Stimulated activated memory B cell treated with anti-CD40 and anti-IgM and Interleukin-4, amounts not matched to agents 10 μg/mL and 1 μg/mL and 100 μg/mL, for 72 hours (primary cell): ENCODE measurements around the gene C11orf91.
"Not testable (repeated sequence)": the region's sequence is repeated elsewhere in the genome, so short reads cannot be mapped to it uniquely, and the experiment has no call there.

Source experiments
- ATAC-seq: fragments of 150-1000 bp; cut with Tn5 transposase; 2 replicates; pipeline ENCODE4 v1.10.0; 2021
- H3K27ac Mint-ChIP-seq: one replicate; pipeline ENCODE4 v1.8.0; 2022; ENCODE audit warnings: mild to moderate bottlenecking, mixed read lengths
- H3K27me3 Mint-ChIP-seq: one replicate; pipeline ENCODE4 v1.8.0; 2022; ENCODE audit warnings: mixed read lengths
- H3K36me3 Mint-ChIP-seq: one replicate; pipeline ENCODE4 v1.8.0; 2022; ENCODE audit warnings: mixed read lengths
- H3K4me1 Mint-ChIP-seq: one replicate; pipeline ENCODE4 v1.8.0; 2022; ENCODE audit warnings: mixed read lengths
- H3K4me3 Mint-ChIP-seq: one replicate; pipeline ENCODE4 v1.8.0; 2022; ENCODE audit warnings: mild to moderate bottlenecking, moderate library complexity, mixed read lengths
- H3K9me3 Mint-ChIP-seq: one replicate; pipeline ENCODE4 v1.8.0; 2022; ENCODE audit warnings: mixed read lengths

Gene C11orf91

DNA sequence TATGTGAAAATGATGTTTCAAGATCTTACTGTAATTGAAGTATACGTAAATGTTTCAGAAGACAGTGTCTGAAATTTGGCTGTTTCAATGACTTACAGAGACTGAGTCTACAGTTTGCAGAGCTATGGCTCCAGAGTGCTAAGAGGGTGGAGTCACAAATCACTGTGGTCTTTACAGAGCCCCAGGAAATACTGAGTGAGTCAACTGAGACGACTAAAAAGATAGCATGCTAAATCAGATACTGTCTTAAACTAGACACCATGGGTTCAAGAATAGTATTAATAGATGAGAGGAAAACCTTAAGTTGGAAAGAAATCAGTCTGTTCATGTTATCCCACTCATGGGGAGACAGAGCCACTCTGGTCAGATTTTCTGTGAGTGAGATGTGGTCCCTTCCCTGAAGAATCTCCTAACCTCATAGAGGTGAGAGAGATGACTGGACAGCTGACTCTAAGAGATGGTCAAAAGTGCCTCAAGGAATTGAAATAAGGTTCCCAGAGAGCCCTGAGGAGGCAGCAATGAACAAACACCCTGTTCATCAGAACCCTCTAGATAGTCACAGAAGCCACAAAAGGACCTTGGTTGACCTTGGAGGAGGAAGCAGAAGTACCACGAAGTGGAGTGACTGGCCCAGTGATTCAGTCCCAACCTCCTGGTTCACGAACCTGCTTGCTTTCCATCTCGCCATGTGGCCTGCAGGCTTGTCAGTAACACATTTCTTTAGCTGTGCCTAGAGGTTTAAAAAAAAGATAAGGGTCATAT lies 30.2 kb downstream of the C11orf91 start:
- H3K27me3 Mint-ChIP-seq, result peaks cover 40% of the 10 kb centered on the region
- H3K27ac Mint-ChIP-seq, result no peak overlapping the region
- H3K9me3 Mint-ChIP-seq, result no peaks in the 10 kb centered on the region
- ATAC-seq, result peak; percentile 32
- H3K4me3 Mint-ChIP-seq, result no peak overlapping the region
- H3K4me1 Mint-ChIP-seq, result peaks cover 7% of the 10 kb centered on the region
- H3K36me3 Mint-ChIP-seq, result no peaks in the 10 kb centered on the region

DNA sequence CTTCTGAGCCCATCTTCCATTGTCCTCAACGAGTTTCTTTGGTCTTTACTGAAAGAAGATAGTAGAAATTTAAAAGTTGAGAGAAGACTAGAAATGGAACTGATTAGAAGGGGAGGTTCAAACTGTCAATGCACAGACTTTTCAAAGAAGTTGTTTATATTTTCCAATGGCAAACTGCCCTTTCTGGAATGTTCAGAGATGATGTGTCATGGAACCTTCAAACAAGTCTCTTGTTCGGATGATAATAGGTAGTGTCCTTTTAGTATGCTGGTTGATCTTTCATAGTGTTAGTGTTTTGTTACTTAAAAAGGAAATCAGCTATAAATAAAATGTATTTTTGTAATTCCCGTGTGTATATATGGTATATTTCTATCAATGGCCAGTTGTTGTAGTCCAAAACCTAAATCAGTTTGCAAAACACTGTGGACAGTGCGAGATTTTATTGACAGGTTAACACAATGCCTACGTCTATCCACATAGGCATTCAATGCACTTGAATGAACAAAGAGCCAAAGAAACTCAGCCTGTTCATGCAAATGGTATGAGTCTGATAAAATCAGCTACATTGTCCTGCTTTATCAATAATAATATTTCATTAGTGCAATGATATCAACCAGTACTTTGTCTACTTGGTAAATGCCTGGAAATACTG lies 30.9 kb downstream of the C11orf91 start:
- no peaks in the 10 kb centered on the region for H3K36me3 Mint-ChIP-seq

DNA sequence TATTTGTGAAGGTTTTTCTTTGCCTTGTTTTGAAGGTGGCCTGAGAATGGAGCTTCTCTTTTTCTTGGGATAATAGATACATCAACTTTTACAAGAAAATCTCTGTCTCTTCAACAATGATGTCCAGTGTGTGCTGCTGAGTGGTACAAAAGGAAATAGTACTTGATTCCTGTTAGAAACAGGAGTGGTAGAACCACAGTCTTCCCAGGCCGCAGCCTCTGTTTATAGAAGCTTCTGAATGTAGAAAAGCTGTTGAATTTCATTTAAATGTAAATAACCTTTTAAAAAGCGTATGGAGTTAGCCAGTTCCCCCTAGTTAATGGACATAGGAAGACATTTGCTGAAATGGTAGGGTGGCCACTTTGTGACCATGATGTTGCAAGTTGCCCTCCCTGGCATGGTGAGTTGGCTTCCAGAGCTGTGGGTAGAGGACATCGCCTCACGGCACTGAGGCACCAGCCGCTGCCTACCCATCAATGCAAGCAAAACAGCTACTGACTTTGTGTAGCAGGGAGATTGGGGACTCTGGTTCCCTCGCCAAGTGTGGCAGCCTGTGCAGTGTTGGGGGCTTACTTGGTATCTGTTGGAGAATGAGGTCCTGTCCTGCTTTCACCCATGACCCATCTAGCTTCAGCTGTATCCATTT lies 31.6 kb downstream of the C11orf91 start:
- H3K4me3 Mint-ChIP-seq, result no peak overlapping the region
- no peaks in the 10 kb centered on the region for H3K36me3 Mint-ChIP-seq
- ATAC-seq, result no peak
- H3K4me1 Mint-ChIP-seq, result peaks cover 7% of the 10 kb centered on the region
- H3K27me3 Mint-ChIP-seq, result peaks cover 51% of the 10 kb centered on the region
- H3K9me3 Mint-ChIP-seq, result no peaks in the 10 kb centered on the region
- no peak overlapping the region for H3K27ac Mint-ChIP-seq

More for the DNA sequence above, 30.9 kb downstream of the C11orf91 start:
- no peaks in the 10 kb centered on the region for H3K9me3 Mint-ChIP-seq
- no peak overlapping the region for H3K4me3 Mint-ChIP-seq
- no peak for ATAC-seq
- H3K27ac Mint-ChIP-seq, result no peak overlapping the region
- H3K4me1 Mint-ChIP-seq, result peaks cover 7% of the 10 kb centered on the region
- H3K27me3 Mint-ChIP-seq, result peaks cover 47% of the 10 kb centered on the region

DNA sequence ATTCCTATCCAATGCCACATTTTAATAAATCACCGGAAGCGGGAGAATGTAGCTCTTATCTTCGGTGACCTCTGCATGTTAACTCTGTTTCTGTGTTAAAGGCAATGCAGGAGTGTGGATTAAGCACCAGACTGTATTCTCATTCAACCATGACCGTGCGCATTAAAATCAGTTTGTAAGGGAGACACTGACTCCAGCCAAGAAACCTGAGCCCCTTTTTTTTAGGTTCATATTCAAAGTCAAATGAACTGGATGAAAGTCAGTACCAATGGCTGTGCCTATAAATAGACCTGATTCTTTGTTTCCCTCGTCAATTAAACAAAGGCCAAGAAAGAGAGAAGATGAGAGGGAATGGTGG lies 32.2 kb downstream of the C11orf91 start:
- H3K4me1 Mint-ChIP-seq, result peaks cover 7% of the 10 kb centered on the region
- ATAC-seq, result no peak
- H3K36me3 Mint-ChIP-seq, result no peaks in the 10 kb centered on the region
- H3K27me3 Mint-ChIP-seq, result peaks cover 47% of the 10 kb centered on the region
- H3K4me3 Mint-ChIP-seq, result no peak overlapping the region
- H3K27ac Mint-ChIP-seq, result no peak overlapping the region
- no peaks in the 10 kb centered on the region for H3K9me3 Mint-ChIP-seq

DNA sequence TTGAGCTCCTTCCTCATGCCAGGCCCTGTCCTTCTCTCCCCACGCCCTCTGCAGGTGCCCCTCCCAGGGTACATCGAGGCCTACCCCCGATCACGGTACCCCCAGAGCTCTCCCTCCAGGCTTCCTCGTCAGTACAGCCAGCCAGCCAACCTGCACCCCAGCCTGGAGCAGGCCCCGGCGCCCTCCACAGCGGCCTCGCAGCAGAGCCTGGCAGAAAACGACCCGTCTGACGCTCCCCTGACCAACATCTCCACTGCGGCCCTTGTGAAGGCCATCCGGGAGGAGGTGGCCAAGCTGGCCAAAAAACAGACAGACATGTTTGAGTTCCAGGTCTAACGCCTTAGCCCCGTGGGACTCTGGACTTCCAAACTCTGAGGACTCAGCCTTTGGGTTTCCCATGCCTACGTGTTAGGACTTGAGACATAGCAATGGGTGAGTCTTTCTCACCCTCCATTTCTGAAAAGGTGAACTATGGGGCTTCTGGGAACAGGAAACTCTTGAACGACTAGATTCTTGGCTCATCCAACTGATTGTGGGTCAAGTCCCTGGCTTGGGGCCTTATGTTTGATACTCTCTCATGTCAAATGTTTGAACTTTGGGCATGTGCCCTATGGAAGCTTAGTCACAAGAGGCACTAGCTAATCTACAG lies 32.7 kb downstream of the C11orf91 start:
- no peak for ATAC-seq
- no peaks in the 10 kb centered on the region for H3K36me3 Mint-ChIP-seq
- H3K27ac Mint-ChIP-seq, result no peak overlapping the region
- H3K9me3 Mint-ChIP-seq, result no peaks in the 10 kb centered on the region
- no peak overlapping the region for H3K4me3 Mint-ChIP-seq
- H3K4me1 Mint-ChIP-seq, result peaks cover 7% of the 10 kb centered on the region
- H3K27me3 Mint-ChIP-seq, result peaks cover 43% of the 10 kb centered on the region

DNA sequence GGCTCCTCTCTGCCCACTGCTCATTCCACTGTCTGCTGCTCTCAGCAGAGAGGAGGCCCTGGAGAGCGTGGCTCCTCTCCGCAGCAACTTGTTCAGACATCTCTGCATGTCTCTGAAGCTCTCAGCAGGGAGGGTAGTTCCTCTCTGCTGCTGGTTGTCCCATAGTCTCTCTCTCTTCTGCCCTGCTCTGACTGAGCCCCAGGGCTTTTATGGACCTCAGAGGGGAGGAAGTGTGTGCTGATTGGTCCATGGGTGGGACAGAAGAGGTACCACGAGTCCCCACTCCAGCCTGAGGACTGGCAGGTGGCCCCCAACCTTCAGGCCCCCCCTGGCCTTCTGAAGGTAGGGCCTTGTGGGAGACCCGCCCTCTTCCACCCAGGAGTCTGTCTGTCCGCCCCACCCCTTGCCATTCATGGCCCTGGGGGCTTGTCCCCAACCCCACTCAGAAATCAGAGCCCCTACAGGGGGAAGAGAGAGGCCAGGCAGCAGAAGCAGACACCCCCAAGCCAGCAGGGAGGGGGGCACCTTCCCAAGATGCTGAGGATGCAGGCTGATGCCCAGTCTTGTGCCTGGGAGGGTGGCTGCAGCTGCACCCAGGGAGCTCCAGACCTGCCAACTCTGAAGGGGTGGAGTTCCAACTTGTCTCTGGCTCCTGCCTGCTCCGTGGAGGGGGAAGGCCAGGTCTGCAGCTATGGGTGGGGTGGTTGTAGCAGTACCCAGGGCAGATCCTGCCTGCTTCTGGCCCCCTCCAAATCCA lies 35.1 kb downstream of the C11orf91 start:
- Mint-ChIP-seq H3K9me3 (no peaks in the 10 kb centered on the region), H3K4me3 (no peak overlapping the region), H3K36me3 (no peaks in the 10 kb centered on the region), H3K27ac (no peak overlapping the region), H3K4me1 (peaks cover under 1% of the 10 kb centered on the region), H3K27me3 (peaks cover 45% of the 10 kb centered on the region)
- ATAC-seq, result no peak

DNA sequence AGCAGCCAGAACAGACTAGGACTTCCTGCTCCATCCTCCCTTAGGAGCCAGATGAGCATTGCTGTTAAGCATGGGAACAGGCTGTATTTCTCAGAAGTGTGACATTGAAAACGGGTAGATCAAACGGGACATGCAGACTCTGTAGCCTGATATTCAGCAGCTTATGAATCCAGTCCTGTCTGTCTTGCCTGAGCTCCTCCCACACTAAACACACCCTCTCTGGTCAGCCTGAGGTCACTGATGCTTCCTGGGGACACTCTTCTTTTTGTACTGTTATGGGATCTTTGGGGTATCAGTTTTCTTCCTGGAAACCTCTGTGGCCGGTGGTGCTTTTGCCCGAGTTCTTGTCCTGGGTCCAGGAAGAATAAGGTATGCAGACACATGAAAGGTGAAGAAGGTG lies 35.8 kb downstream of the C11orf91 start:
- ATAC-seq, result no peak
- Mint-ChIP-seq H3K9me3 (no peaks in the 10 kb centered on the region), H3K27ac (no peak overlapping the region), H3K4me3 (no peak overlapping the region), H3K36me3 (no peaks in the 10 kb centered on the region), H3K27me3 (peaks cover 48% of the 10 kb centered on the region), H3K4me1 (no peaks in the 10 kb centered on the region)

DNA sequence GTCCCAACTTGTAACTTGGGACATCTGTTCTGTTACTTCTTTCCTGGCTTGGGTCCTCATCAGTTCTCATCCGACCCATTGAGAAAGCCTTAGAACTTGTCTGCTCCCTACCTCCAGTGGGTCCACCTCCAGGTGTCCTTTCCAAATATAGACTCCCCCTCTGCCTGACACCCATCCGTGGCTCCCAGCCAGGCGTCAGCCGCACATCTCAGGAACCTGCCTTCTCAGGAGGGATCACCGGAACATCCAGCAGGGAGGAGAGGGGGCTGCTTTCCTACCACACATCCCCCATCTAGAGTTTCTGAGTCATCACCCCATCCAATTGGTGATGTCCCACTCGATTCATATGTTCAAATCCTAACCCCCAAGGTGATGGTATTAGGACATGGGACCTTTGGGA lies 36.5 kb downstream of the C11orf91 start:
- Mint-ChIP-seq H3K27ac (no peak overlapping the region), H3K36me3 (no peaks in the 10 kb centered on the region), H3K4me1 (no peaks in the 10 kb centered on the region), H3K4me3 (no peak overlapping the region), H3K27me3 (peaks cover 47% of the 10 kb centered on the region), H3K9me3 (no peaks in the 10 kb centered on the region)
- ATAC-seq, result no peak

DNA sequence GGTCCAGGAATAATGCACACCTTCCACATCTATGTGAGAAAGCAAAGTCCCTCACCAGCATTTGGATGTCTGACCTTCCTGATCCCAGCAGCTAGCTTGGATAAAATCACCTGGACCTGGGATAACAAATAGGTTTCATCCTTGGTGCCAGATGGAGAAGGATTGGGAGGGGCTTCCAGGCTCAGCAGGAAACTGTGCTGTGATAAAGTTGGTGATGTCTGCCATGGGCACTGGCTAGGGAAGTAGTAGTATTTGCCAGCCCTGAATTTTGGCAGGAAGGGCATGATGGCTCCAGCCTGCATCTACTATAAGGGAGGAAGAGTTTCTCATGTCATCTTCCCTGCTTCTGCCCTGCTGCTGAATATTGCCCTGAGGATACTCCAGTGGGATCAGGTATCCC lies 37.5 kb downstream of the C11orf91 start:
- H3K36me3 Mint-ChIP-seq, result no peaks in the 10 kb centered on the region
- ATAC-seq, result no peak
- no peaks in the 10 kb centered on the region for H3K9me3 Mint-ChIP-seq
- no peak overlapping the region for H3K4me3 Mint-ChIP-seq
- peaks cover 37% of the 10 kb centered on the region for H3K27me3 Mint-ChIP-seq
- no peak overlapping the region for H3K27ac Mint-ChIP-seq
- no peaks in the 10 kb centered on the region for H3K4me1 Mint-ChIP-seq

DNA sequence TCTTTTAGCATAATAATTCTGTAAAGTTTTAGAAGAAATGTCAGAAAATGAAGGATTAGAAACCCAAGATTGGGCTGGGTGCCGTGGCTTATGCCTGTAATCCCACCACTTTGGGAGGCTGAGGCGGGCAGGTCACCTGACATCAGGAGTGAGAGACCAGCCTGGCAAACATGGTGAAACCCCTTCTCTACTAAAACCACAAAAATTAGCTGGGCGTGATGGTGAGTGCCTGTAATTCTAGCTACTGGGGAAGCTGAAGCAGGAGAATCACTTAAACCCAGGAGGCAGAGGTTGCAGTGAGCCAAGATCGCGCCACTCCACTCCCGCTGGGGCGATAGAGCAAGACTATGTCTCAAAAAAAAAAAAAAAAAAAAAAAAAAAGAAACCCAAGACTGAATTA lies 39.1 kb downstream of the C11orf91 start:
- not testable (repeated sequence) for ATAC-seq, H3K4me3 Mint-ChIP-seq, H3K9me3 Mint-ChIP-seq, H3K4me1 Mint-ChIP-seq, H3K27ac Mint-ChIP-seq, H3K36me3 Mint-ChIP-seq
- peaks cover 34% of the 10 kb centered on the region for H3K27me3 Mint-ChIP-seq

DNA sequence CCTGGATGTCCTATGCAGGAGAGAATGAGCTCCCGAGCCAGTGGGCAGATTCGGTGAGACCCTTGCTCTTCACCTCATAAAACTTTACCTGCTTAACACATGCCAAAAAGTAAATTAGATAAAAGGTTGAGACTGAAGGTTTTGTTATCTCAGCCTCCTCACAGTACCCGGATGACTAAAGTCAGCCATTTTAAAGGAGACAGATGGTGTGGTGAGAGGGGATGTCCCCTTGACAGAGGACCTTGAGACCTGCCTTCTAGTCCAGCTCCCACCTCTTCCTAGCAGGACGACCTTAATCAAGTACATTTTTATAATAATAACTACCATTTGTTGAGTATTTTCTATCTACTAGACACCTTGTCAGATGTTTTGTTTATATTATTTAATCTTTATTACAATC lies 39.7 kb downstream of the C11orf91 start:
- Mint-ChIP-seq H3K4me3 (no peak overlapping the region), H3K36me3 (no peaks in the 10 kb centered on the region), H3K27ac (no peak overlapping the region), H3K9me3 (no peaks in the 10 kb centered on the region), H3K4me1 (peaks cover 7% of the 10 kb centered on the region), H3K27me3 (peaks cover 39% of the 10 kb centered on the region)
- no peak for ATAC-seq

DNA sequence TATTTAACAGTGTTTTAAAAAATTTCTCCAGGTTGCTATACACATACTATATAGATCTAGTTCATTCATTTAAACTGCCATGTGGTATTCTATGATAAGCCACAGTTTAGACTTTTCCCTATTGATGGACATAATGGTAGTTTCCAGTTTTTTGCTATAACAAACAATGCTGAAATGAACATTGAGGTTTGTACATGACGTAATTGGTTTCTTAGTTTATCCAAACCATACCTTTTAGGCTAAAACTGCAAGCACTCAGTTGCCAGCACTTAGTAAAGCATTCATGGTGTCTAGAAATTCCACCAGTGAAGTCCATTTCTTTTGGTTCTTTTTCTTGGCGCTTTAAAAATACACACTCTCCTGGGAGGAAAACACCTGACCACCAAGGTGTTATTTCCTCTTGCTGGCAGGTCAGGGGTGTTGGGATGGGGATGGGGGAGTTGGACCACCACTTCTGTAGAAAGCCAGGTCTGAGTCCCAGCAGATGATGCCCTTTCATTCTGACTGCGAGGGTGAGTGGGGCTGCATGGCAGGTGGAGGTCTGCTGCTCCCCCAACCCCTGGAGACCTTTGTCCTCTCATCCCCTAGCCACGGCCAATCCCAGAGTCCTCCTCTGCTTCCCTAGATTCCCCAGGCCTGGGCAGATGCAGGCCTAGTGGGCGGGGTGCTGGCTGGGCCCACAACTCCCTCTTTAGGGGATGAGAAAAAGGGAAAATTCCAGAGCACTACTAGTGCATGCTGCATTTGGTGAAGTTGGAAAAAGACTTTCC lies 41.1 kb downstream of the C11orf91 start:
- Mint-ChIP-seq H3K27me3 (peaks cover 41% of the 10 kb centered on the region), H3K4me3 (no peak overlapping the region), H3K36me3 (no peaks in the 10 kb centered on the region), H3K4me1 (peaks cover 14% of the 10 kb centered on the region), H3K9me3 (no peaks in the 10 kb centered on the region), H3K27ac (no peak overlapping the region)
- ATAC-seq, result no peak

DNA sequence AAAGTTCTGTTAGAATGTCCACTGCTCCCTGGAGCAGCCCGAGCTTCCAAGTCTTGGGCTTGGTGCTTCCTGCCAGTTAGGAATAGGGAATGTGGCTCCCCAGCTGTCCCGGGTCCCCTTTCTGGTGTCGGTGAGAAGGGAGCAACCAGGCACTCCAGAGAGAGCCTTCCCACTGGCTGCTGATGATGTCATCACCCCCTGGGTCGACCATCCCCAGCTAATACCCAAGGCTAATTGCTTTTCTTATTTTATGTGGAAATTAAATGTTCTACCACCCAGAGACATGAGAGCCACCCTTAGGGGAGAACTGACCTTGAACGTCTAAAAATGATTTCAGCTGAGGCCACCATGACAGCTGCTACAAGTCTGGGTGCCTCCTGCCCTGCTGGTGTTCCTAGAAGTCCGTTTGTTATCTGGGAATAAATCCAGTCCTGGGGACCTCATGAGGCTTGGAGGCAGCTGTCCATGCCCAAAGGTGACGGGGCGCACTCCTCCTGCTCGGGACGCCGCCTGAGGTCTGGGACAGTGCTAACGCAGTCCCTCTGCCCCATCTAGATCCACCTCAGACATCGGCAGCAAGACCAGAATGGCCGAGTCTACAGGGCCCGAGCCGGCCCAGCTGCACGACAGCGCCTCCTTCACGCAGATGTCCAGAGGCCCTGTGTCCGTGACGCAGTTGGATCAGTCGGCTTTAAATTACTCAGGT lies 42.3 kb downstream of the C11orf91 start:
- Mint-ChIP-seq H3K4me3 (no peak overlapping the region), H3K4me1 (peaks cover 14% of the 10 kb centered on the region), H3K36me3 (no peaks in the 10 kb centered on the region), H3K9me3 (no peaks in the 10 kb centered on the region), H3K27me3 (peaks cover 47% of the 10 kb centered on the region), H3K27ac (no peak overlapping the region)
- ATAC-seq, result no peak

DNA sequence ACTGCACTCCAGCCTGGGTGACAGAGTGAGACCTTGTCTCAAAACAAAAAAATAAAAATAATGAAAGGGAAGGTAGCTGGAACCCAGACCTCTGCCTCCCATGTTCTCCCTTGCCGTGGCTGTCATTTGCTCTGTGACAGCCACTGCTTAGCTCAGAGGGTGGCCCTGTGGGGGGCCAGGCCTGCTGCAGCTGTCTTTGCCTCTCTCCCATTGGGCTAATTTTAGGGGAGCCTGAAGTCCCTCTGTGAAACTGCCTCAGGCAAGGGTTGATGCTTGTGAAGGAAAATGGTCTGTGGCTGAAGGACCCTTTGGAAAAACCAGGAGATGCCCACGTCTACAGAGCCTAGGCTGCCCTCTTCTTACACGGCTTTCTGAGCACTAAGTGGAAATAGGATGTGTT lies 42.9 kb downstream of the C11orf91 start:
- H3K27me3 Mint-ChIP-seq, result peaks cover 49% of the 10 kb centered on the region
- no peak for ATAC-seq
- H3K9me3 Mint-ChIP-seq, result no peaks in the 10 kb centered on the region
- H3K4me1 Mint-ChIP-seq, result peaks cover 14% of the 10 kb centered on the region
- no peak overlapping the region for H3K27ac Mint-ChIP-seq
- H3K4me3 Mint-ChIP-seq, result no peak overlapping the region
- H3K36me3 Mint-ChIP-seq, result no peaks in the 10 kb centered on the region
